T-helper 1 cell treated with Interleukin-12 subunit alpha and Interleukin-12 subunit beta and Interleukin-4 antibody, amounts not matched to agents 30 μg/mL and 1 μg/mL, for 36 hours (primary cell): ENCODE data around the gene GTF2A2.
"Not testable (repeated sequence)": the region's sequence is repeated elsewhere in the genome, so short reads cannot be mapped to it uniquely, and the experiment has no call there.

Experiments
- H3K27ac Mint-ChIP-seq: one replicate; pipeline ENCODE4 v1.8.0; 2021; ENCODE audit warnings: mild to moderate bottlenecking, mixed read lengths
- H3K27me3 Mint-ChIP-seq: one replicate; pipeline ENCODE4 v1.8.0; 2021; ENCODE audit warnings: low read depth, mixed read lengths
- H3K36me3 Mint-ChIP-seq: one replicate; pipeline ENCODE4 v1.8.0; 2021; ENCODE audit warnings: low read depth, mixed read lengths
- H3K4me1 Mint-ChIP-seq: one replicate; pipeline ENCODE4 v1.8.0; 2021; ENCODE audit warnings: low read depth, mixed read lengths
- H3K4me3 Mint-ChIP-seq: one replicate; pipeline ENCODE4 v1.8.0; 2021; ENCODE audit warnings: mild to moderate bottlenecking, moderate library complexity, mixed read lengths
- H3K9me3 Mint-ChIP-seq: one replicate; pipeline ENCODE4 v1.8.0; 2021; ENCODE audit warnings: mixed read lengths

The GTF2A2 gene

DNA sequence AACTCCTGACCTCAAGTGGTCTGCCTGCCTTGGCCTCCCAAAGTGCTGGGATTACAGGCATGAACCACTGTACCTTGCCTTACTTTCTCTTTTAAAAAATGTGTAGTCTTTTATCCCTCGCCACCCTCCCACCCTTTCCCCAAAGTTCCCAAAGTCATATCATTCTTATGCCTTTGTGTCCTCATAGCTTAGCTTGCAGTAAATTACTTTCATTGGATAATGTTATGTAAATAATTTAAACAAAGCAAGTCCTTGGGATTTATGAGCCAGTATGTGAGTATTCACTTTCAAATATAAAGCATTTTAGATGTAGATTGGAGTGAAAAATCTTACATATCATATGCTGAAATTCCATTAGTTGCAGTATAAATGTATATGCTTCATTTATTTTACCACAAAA, 11.0 kb downstream of the GTF2A2 start:
- no peak overlapping the region for H3K4me3 Mint-ChIP-seq
- H3K27ac Mint-ChIP-seq: no peak overlapping the region
- peaks cover 22% of the 10 kb centered on the region for H3K36me3 Mint-ChIP-seq

DNA sequence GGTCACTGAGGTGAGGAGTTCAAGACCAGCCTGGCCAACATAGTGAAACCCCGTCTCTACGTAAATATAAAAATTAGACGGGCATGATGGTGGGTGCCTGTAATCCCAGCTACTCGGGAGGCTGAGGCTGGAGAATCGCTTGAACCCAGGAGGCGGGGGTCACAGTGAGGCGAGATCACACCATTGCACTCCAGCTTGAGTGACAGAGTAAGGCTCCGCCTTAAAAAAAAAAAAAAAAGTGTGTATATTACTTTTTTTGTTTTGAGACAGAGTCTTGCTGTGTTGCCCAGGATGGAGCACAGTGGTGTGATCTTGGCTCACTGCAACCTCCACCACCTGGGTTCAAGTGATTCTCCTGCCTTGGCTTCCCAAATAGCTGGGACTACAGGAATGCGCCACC, 11.5 kb downstream of the GTF2A2 start:
- peaks cover 23% of the 10 kb centered on the region for H3K36me3 Mint-ChIP-seq
- not testable (repeated sequence) for H3K27me3 Mint-ChIP-seq, H3K4me1 Mint-ChIP-seq, H3K4me3 Mint-ChIP-seq, H3K27ac Mint-ChIP-seq, H3K9me3 Mint-ChIP-seq

More for the DNA sequence above, 11.0 kb downstream of the GTF2A2 start:
- Mint-ChIP-seq H3K9me3 (no peaks in the 10 kb centered on the region), H3K27me3 (no peaks in the 10 kb centered on the region), H3K4me1 (peaks cover 6% of the 10 kb centered on the region)

GRCh38 chr15:59644756-59645155, 12.6 kb downstream of the GTF2A2 start:
- peaks cover 19% of the 10 kb centered on the region for H3K36me3 Mint-ChIP-seq
- H3K27me3 Mint-ChIP-seq: no peaks in the 10 kb centered on the region
- H3K4me1 Mint-ChIP-seq: peaks cover 4% of the 10 kb centered on the region
- no peak overlapping the region for H3K27ac Mint-ChIP-seq
- no peak overlapping the region for H3K4me3 Mint-ChIP-seq
- H3K9me3 Mint-ChIP-seq: no peaks in the 10 kb centered on the region

DNA sequence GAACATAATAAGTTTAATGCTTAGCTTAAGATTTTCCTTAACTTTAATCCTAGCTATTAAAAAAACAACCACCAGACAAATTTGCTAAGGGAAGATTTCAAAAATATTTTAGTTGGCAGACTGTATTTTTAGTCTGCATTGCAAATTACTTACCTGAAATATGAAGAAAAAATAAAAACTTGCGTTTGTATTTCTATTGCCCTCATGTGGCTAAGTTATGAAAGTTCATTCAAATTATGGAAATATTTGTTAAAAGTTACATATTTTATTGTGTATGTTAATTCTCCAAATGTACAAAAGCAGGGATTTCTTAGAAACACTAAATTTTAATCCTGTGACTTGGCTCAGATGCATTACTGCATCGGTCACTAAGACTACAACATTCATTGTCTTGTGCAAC, 15.0 kb downstream of the GTF2A2 start:
- Mint-ChIP-seq H3K27ac (no peak overlapping the region), H3K9me3 (no peaks in the 10 kb centered on the region), H3K4me1 (peaks cover 1% of the 10 kb centered on the region), H3K27me3 (no peaks in the 10 kb centered on the region), H3K36me3 (peaks cover 20% of the 10 kb centered on the region), H3K4me3 (no peak overlapping the region)

DNA sequence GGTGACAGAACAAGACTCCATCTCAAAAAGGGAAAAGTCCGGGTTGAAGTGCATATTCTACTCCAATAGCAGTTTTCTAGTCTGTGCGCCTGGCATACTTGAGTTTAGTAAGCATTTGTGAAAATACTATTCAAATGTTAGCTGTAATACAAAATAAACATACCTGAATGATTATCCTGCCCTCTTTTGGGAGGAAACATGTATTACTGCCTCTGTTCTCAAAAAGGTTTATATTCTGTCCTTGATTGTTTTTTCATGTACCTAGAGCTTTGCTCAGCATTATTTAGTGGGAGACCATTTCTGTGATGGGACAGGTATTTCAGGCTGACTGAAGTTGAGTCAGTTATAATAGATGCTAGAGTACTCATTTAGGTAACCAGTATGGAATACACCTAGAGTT, 19.8 kb downstream of the GTF2A2 start:
- not testable (repeated sequence) for H3K27me3 Mint-ChIP-seq, H3K4me3 Mint-ChIP-seq, H3K36me3 Mint-ChIP-seq, H3K4me1 Mint-ChIP-seq, H3K27ac Mint-ChIP-seq, H3K9me3 Mint-ChIP-seq

DNA sequence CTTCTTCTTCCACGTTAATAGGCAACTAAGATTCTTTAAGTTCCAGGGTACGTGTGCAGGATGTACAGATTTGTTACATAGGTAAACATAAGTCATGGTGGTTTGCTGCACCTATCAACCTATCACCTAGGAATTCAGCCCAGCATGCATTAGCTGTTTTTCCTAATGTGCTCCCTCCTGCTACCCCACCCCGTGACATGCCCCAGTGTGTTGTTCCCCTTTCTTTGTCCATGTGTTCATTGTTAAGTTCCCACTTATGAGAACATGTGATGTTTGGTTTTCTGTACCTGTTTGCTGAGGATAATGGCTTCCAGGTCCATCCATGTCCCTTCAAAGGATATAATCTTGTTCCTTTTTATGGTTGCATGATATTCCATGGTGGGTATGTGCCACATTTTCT, 21.1 kb downstream of the GTF2A2 start:
- H3K27ac Mint-ChIP-seq: no peak overlapping the region
- peaks cover 6% of the 10 kb centered on the region for H3K36me3 Mint-ChIP-seq
- no peak overlapping the region for H3K4me3 Mint-ChIP-seq
- no peaks in the 10 kb centered on the region for H3K9me3 Mint-ChIP-seq
- peaks cover 5% of the 10 kb centered on the region for H3K27me3 Mint-ChIP-seq
- no peaks in the 10 kb centered on the region for H3K4me1 Mint-ChIP-seq

GRCh38 chr15:59632714-59633113, 24.6 kb downstream of the GTF2A2 start:
- H3K27me3 Mint-ChIP-seq: peaks cover 5% of the 10 kb centered on the region
- no peak overlapping the region for H3K27ac Mint-ChIP-seq
- no peak overlapping the region for H3K4me3 Mint-ChIP-seq
- no peaks in the 10 kb centered on the region for H3K9me3 Mint-ChIP-seq
- no peaks in the 10 kb centered on the region for H3K36me3 Mint-ChIP-seq
- no peaks in the 10 kb centered on the region for H3K4me1 Mint-ChIP-seq

DNA sequence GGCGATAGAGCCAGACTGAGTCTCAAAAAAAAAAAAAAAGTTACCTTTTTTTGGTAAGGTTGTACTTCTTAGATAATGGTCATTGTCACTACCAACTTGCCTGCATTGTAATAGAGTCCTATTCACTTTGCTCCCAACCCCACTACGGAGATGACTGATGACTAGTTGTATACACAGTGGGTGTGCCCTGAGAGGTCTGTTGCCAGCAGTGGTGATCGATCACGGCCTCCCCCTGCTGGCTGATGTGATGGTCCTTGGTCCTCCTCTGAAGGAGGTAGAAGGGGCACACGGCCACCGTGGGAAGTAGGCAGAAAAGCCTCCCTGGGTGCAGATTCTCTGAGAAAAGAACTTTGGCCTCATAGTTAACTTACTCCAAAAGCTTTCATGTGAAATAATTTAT, 35.0 kb downstream of the GTF2A2 start:
- Mint-ChIP-seq H3K36me3 (no peaks in the 10 kb centered on the region), H3K4me1 (no peaks in the 10 kb centered on the region), H3K27me3 (peaks cover 13% of the 10 kb centered on the region), H3K27ac (no peak overlapping the region), H3K4me3 (no peak overlapping the region), H3K9me3 (no peaks in the 10 kb centered on the region)

DNA sequence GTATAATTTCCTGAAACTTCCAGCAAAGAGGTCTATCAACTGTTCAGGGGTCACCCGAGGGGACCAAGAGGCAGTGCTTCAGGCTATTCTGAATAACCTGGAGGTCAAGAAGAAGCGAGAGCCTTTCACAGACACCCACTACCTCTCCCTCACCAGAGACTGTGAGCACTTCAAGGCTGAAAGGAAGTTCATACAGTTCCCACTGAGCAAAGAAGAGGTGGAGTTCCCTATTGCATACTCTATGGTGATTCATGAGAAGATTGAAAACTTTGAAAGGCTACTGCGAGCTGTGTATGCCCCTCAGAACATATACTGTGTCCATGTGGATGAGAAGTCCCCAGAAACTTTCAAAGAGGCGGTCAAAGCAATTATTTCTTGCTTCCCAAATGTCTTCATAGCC, 38.9 kb downstream of the GTF2A2 start:
- H3K4me1 Mint-ChIP-seq: peaks cover 3% of the 10 kb centered on the region
- H3K27me3 Mint-ChIP-seq: peaks cover 19% of the 10 kb centered on the region
- H3K9me3 Mint-ChIP-seq: peaks cover 10% of the 10 kb centered on the region
- no peak overlapping the region for H3K4me3 Mint-ChIP-seq
- peaks cover 2% of the 10 kb centered on the region for H3K36me3 Mint-ChIP-seq
- H3K27ac Mint-ChIP-seq: no peak overlapping the region

DNA sequence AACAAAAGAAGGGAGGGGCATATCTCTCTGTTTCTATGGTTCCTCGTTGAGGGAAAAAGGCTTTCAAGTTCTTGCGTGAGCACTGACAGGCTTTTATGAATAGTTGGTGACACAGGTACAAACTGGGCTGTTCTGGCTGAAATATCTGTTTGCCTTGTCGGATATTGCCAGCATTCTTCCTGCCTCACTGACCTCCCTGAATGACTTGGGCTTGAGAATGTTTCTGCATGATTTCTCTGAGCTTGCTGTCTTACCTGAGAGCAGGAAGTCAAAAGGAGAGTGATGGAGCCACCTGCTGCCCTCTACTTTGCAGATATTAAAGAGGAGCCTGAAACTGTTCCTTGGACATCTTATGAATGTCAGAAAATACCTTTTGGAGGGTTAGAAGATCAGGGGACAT, 40.9 kb downstream of the GTF2A2 start:
- no peak overlapping the region for H3K4me3 Mint-ChIP-seq
- peaks cover 10% of the 10 kb centered on the region for H3K9me3 Mint-ChIP-seq
- H3K4me1 Mint-ChIP-seq: peaks cover 3% of the 10 kb centered on the region
- peaks cover 24% of the 10 kb centered on the region for H3K27me3 Mint-ChIP-seq
- peaks cover 2% of the 10 kb centered on the region for H3K36me3 Mint-ChIP-seq
- H3K27ac Mint-ChIP-seq: no peak overlapping the region

DNA sequence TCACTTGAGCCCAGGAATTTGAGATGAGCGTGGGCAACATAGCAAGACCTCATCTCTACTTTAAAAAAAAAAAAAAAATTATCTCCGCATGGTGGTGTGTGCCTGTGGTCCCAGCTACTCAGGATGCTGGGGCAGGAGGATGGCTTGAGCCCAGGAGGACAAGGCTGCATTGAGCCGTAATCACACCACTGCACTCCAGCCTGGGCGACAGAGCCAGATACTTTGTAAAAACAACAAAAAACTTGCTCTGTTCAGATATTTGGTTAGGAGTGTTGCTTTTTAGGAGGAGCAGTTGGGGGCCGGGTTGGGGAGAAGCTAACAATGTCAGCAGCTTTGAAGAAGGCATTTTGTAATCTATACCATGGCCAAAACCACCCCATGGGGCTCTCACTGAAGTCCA, 41.7 kb downstream of the GTF2A2 start:
- H3K4me1 Mint-ChIP-seq: peaks cover 3% of the 10 kb centered on the region
- H3K4me3 Mint-ChIP-seq: no peak overlapping the region
- peaks cover 2% of the 10 kb centered on the region for H3K36me3 Mint-ChIP-seq
- no peak overlapping the region for H3K27ac Mint-ChIP-seq
- peaks cover 10% of the 10 kb centered on the region for H3K9me3 Mint-ChIP-seq
- peaks cover 24% of the 10 kb centered on the region for H3K27me3 Mint-ChIP-seq

DNA sequence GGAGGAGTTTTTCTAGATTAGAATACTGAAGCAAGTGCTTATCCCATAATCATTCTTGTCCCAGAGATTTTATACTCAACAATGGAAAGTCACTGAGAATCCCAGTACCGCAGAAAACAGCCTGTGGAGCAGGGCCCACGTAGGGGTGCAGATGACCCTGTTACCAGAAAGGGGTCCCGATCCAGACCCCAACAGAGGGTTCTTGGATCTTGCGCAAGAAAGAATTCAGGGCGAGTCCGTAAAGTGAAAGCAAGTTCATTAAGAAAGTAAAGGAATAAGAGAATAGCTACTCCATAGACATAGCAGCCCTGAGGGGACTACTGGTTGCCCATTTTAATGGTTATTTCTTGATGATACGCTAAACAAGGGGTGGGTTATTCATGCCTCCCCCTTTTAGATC, 43.2 kb downstream of the GTF2A2 start:
- Mint-ChIP-seq H3K9me3 (peaks cover 10% of the 10 kb centered on the region), H3K4me3 (no peak overlapping the region), H3K27me3 (peaks cover 30% of the 10 kb centered on the region)

GRCh38 chr15:59611276-59612260, 45.7 kb downstream of the GTF2A2 start, which contains the start of gene GCNT3:
GCNT3 (plus strand) TSS chr15:59611783; CDS start chr15:59618239, 6,456 bp downstream.
- peaks cover 10% of the 10 kb centered on the region for H3K9me3 Mint-ChIP-seq
- peaks cover 34% of the 10 kb centered on the region for H3K27me3 Mint-ChIP-seq
- peaks cover 2% of the 10 kb centered on the region for H3K36me3 Mint-ChIP-seq
- H3K27ac Mint-ChIP-seq: no peak within 1 kb of the TSS
- H3K4me1 Mint-ChIP-seq: peaks cover 3% of the 10 kb centered on the region
- H3K4me3 Mint-ChIP-seq: no peak within 1 kb of the TSS

More for the DNA sequence above, 43.2 kb downstream of the GTF2A2 start:
- H3K27ac Mint-ChIP-seq: no peak overlapping the region
- H3K36me3 Mint-ChIP-seq: peaks cover 2% of the 10 kb centered on the region
- H3K4me1 Mint-ChIP-seq: peaks cover 3% of the 10 kb centered on the region

DNA sequence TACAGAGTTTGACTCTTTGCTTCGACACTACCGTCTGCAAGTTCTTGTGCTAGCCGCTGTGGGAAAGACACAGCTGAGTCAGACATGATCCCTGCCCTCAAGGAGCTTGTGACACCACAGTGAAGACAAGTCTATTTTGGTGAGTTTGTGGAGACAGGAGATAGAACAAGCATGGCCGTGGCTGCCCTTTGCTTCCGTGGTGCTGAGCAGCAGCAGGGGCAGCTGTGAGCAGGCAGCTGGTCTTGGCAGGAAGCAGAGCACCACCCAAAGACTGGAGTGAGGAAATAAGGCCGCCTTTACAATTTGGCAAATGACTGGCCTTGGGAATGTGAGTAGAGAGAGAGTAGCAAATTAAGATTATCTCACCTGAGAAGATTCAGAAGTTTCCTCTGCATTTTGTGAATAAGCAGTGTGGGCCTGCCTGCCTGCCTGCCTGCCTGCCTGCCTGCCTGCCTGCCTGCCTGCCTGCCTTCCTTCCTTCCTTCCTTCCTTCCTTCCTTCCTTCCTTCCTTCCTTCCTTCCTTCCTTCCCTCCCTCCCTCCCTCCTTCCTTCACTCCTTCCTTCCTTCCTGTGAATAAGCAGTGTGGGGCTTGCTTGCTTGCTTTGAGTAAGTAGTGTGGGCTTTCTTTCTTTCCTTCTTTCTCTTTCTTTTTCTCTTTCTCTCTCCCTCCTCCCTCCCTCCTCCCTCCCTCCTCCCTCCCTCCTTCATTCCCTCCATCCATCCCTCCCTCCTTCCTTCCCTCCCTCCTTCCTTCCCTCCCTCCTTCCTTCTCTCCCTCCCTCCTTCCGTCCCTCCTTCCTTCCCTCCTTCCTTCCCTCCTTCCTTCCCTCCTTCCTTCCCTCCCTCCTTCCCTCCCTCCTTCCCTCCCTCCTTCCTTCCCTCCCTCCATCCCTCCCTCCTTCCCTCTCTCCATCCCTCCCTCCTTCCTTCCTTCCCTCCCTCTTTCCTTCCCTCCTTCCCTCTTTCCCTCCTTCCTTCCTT, 47.3 kb downstream of the GTF2A2 start:
- H3K36me3 Mint-ChIP-seq: no peaks in the 10 kb centered on the region
- H3K9me3 Mint-ChIP-seq: peaks cover 10% of the 10 kb centered on the region
- H3K4me1 Mint-ChIP-seq: no peaks in the 10 kb centered on the region
- H3K4me3 Mint-ChIP-seq: no peak overlapping the region
- H3K27ac Mint-ChIP-seq: no peak overlapping the region
- H3K27me3 Mint-ChIP-seq: peaks cover 24% of the 10 kb centered on the region
